ENCODE data around the gene ASPRV1.
"Not testable (repeated sequence)": the region's sequence is repeated elsewhere in the genome, so short reads cannot be mapped to it uniquely, and the experiment has no call there.

Gene ASPRV1

GRCh38 chr2:70002241-70002899 is 40.9 kb upstream of the ASPRV1 start:
- H3K4me2 ChIP-seq, result no peak overlapping the region
- no peak overlapping the region for H3K27ac ChIP-seq
- no peaks in the 10 kb centered on the region for H3K9me3 ChIP-seq
- H3K4me1 ChIP-seq, result no peaks in the 10 kb centered on the region
- H3K27me3 ChIP-seq, result no peaks in the 10 kb centered on the region
- H3K4me3 ChIP-seq, result no peak overlapping the region
- TF ChIP-seq Cebpa-rat (IDR thresholded peaks at IDR 0.05), result no peak
- H4K20me1 ChIP-seq, result no peaks in the 10 kb centered on the region
- H3K9ac ChIP-seq, result no peak overlapping the region
- peaks cover 25% of the 10 kb centered on the region for H3K36me3 ChIP-seq

- not testable (repeated sequence) for H3K9ac ChIP-seq, H3K27ac ChIP-seq, H3K4me1 ChIP-seq, H3K27me3 ChIP-seq, H3K4me3 ChIP-seq, H4K20me1 ChIP-seq, H3K9me3 ChIP-seq, H3K4me2 ChIP-seq
- H3K36me3 ChIP-seq, result peaks cover 33% of the 10 kb centered on the region
Measured at GRCh38 chr2:70000529-70000928, 39.1 kb upstream of the ASPRV1 start.

GRCh38 chr2:69998761-69999160 is 37.3 kb upstream of the ASPRV1 start:
- no peak overlapping the region for H3K27ac ChIP-seq
- no peak for TF ChIP-seq Cebpa-rat (IDR thresholded peaks at IDR 0.05)
- no peak overlapping the region for H3K9ac ChIP-seq
- H3K27me3 ChIP-seq, result no peaks in the 10 kb centered on the region
- peaks cover 41% of the 10 kb centered on the region for H3K36me3 ChIP-seq
- H3K4me3 ChIP-seq, result no peak overlapping the region
- H3K4me1 ChIP-seq, result no peaks in the 10 kb centered on the region
- H3K9me3 ChIP-seq, result no peaks in the 10 kb centered on the region
- H4K20me1 ChIP-seq, result no peaks in the 10 kb centered on the region
- no peak overlapping the region for H3K4me2 ChIP-seq

GRCh38 chr2:69997015-69997830 is 35.8 kb upstream of the ASPRV1 start:
- Histone ChIP-seq H3K27me3 (no peaks in the 10 kb centered on the region), H3K4me3 (no peak overlapping the region), H3K4me1 (no peaks in the 10 kb centered on the region), H4K20me1 (no peaks in the 10 kb centered on the region), H3K27ac (no peak overlapping the region), H3K4me2 (no peak overlapping the region), H3K9me3 (no peaks in the 10 kb centered on the region), H3K9ac (no peak overlapping the region), H3K36me3 (peaks cover 44% of the 10 kb centered on the region)
- TF ChIP-seq Cebpa-rat (IDR thresholded peaks at IDR 0.05), result no peak

GRCh38 chr2:69995511-69995910 is 34.1 kb upstream of the ASPRV1 start:
- Histone ChIP-seq H3K4me3 (no peak overlapping the region), H3K4me1 (no peaks in the 10 kb centered on the region), H3K36me3 (peaks cover 53% of the 10 kb centered on the region), H3K27ac (no peak overlapping the region), H3K9me3 (no peaks in the 10 kb centered on the region), H3K4me2 (no peak overlapping the region), H3K9ac (no peak overlapping the region), H4K20me1 (no peaks in the 10 kb centered on the region), H3K27me3 (no peaks in the 10 kb centered on the region)
- TF ChIP-seq Cebpa-rat (IDR thresholded peaks at IDR 0.05), result no peak

GRCh38 chr2:69994166-69994565 is 32.7 kb upstream of the ASPRV1 start:
- Histone ChIP-seq H3K4me1 (no peaks in the 10 kb centered on the region), H3K4me2 (no peak overlapping the region), H3K9ac (no peak overlapping the region), H3K27me3 (no peaks in the 10 kb centered on the region), H3K4me3 (no peak overlapping the region), H3K27ac (no peak overlapping the region), H3K9me3 (no peaks in the 10 kb centered on the region), H4K20me1 (no peaks in the 10 kb centered on the region), H3K36me3 (peaks cover 59% of the 10 kb centered on the region)
- no peak for TF ChIP-seq Cebpa-rat (IDR thresholded peaks at IDR 0.05)

GRCh38 chr2:69993708-69994107 is 32.3 kb upstream of the ASPRV1 start:
- Histone ChIP-seq H3K36me3 (peaks cover 59% of the 10 kb centered on the region), H3K4me3 (no peak overlapping the region), H3K9ac (no peak overlapping the region), H3K27ac (no peak overlapping the region), H3K9me3 (no peaks in the 10 kb centered on the region), H3K4me2 (no peak overlapping the region), H4K20me1 (no peaks in the 10 kb centered on the region), H3K4me1 (no peaks in the 10 kb centered on the region), H3K27me3 (no peaks in the 10 kb centered on the region)
- TF ChIP-seq Cebpa-rat (IDR thresholded peaks at IDR 0.05), result no peak

- Histone ChIP-seq H3K27me3 (no peaks in the 10 kb centered on the region), H3K27ac (no peak overlapping the region), H3K9me3 (no peaks in the 10 kb centered on the region), H3K4me1 (no peaks in the 10 kb centered on the region), H3K4me2 (no peak overlapping the region), H4K20me1 (no peaks in the 10 kb centered on the region), H3K36me3 (peaks cover 62% of the 10 kb centered on the region), H3K4me3 (no peak overlapping the region), H3K9ac (no peak overlapping the region)
- no peak for TF ChIP-seq Cebpa-rat (IDR thresholded peaks at IDR 0.05)
Measured at GRCh38 chr2:69993048-69993565, 31.7 kb upstream of the ASPRV1 start.

- H3K9me3 ChIP-seq, result no peaks in the 10 kb centered on the region
- H3K4me1 ChIP-seq, result no peaks in the 10 kb centered on the region
- H3K9ac ChIP-seq, result no peak overlapping the region
- no peak overlapping the region for H3K27ac ChIP-seq
- H3K4me3 ChIP-seq, result no peak overlapping the region
- H3K27me3 ChIP-seq, result no peaks in the 10 kb centered on the region
- H3K36me3 ChIP-seq, result peaks cover 68% of the 10 kb centered on the region
- no peak for TF ChIP-seq Cebpa-rat (IDR thresholded peaks at IDR 0.05)
- no peak overlapping the region for H3K4me2 ChIP-seq
- no peaks in the 10 kb centered on the region for H4K20me1 ChIP-seq
Measured at GRCh38 chr2:69992310-69993047, 31.0 kb upstream of the ASPRV1 start.

Data from BLaER1 (cell line).